Measurements from ENCODE around the gene MYT1. TPM values are rescaled to one million over a fixed set of nuclear protein-coding genes. Genes with fewer than 3 reads are reported as not detected.

MYT1 gene
- total RNA-seq, 1 donor from 2014 or later: 2.9 TPM

DNA sequence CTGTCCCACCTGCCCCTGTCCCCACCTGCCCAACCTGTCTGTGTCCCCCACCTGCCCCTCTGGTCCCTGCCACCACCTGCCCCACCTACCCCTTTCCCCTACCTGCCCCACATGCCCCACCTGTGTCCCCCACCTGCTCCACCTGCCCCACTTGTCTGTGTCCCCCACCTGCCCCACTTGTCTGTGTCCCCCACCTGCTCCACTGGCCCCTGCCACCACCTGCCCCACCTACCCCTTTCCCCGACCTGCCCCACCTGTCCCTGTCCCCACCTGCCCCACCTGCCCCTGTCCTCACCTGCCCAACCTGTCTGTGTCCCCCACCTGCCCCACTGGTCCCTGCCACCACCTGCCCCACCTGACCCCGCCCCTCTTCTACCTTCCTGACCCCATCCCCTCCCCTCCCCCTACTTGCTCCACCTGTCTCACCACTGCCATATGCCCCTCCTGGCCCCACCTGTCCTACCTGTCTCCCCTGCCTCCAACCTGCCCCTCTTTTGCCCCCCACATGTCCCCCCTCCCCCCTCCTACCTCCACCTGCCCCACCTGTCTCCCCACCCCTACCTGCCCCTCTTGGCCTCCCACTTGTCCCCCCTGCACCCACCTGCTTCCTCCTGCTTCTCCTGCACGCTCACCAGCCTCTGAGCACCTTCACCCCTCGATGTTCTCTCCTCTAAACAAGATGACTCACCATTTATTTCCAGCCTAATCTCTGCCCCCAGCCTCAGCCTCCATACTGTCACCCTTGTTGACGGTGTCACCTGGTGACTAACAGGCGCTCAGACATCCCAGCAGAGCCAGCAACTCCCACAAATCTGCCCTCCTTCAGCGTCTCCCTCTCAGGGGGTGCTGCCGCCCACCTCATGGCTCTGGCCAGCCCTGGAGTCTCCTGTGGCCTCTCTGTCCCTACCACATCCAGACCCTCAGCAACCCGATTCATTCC lies 5.6 kb upstream of the MYT1 start:
- peak overlapping the region; percentile 80 for H3K27ac Mint-ChIP-seq
- no peaks in the 10 kb centered on the region for H3K9me3 Mint-ChIP-seq
- peaks cover 5% of the 10 kb centered on the region for H3K4me1 Mint-ChIP-seq (ENCODE audit: unreplicated experiment)
- TF ChIP-seq, protein P1, sequence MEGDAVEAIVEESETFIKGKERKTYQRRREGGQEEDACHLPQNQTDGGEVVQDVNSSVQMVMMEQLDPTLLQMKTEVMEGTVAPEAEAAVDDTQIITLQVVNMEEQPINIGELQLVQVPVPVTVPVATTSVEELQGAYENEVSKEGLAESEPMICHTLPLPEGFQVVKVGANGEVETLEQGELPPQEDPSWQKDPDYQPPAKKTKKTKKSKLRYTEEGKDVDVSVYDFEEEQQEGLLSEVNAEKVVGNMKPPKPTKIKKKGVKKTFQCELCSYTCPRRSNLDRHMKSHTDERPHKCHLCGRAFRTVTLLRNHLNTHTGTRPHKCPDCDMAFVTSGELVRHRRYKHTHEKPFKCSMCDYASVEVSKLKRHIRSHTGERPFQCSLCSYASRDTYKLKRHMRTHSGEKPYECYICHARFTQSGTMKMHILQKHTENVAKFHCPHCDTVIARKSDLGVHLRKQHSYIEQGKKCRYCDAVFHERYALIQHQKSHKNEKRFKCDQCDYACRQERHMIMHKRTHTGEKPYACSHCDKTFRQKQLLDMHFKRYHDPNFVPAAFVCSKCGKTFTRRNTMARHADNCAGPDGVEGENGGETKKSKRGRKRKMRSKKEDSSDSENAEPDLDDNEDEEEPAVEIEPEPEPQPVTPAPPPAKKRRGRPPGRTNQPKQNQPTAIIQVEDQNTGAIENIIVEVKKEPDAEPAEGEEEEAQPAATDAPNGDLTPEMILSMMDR (conservative IDR thresholded peaks at IDR 0.05): no peak
- H3K4me3 Mint-ChIP-seq: peak overlapping the region; percentile 51
- peaks cover 46% of the 10 kb centered on the region for H3K27me3 Mint-ChIP-seq
- no peaks in the 10 kb centered on the region for H3K36me3 Mint-ChIP-seq
- no peak for DNase-seq (ENCODE audit: extremely low spot score, unreplicated experiment)

DNA sequence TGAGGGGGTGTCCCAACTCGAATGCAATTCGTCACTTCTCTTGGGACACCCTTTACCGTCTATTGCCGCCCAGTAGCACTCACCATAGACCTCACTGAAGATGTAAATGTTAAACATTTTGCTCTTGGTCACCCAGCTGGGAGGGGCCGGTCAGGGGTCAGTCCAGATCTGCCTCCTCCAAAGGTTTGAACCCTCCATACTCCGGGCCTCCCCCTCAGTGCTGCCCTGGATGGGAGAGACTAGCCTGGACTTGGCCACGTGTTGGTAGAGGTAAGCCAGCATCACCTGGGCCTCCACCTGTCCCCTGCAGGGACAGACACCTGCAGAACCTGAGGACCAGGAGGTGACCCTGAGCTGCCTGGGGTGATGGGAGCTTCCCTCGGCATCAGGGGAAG lies 5.0 kb upstream of the MYT1 start:
- H3K27me3 Mint-ChIP-seq: peaks cover 53% of the 10 kb centered on the region
- H3K27ac Mint-ChIP-seq: peak overlapping the region; percentile 80
- H3K4me1 Mint-ChIP-seq (ENCODE audit: unreplicated experiment): peaks cover 5% of the 10 kb centered on the region
- peak overlapping the region; percentile 51 for H3K4me3 Mint-ChIP-seq
- no peaks in the 10 kb centered on the region for H3K9me3 Mint-ChIP-seq
- TF ChIP-seq, protein P1 (conservative IDR thresholded peaks at IDR 0.05): no peak
- no peak for DNase-seq (ENCODE audit: extremely low spot score, unreplicated experiment)
- no peaks in the 10 kb centered on the region for H3K36me3 Mint-ChIP-seq

DNA sequence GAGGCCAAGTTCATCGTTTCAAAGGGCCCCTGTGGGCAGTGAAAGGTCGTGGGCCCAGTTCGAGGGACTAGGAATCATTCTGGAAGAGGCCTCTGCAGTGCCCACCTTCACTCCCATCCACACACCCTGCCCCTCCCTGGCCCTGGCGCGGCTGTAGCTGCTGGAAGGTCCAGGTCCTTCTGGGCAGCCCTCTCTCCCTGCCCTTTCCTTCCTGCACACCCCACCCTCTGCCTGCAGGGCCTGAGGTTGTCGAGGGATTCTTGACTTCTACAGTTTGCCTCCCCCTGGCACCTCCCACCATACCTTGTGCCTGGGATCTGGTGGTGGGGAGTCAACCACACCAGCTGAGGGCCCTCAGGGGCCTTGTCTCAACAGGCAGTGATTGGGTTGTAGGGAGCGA lies 4.5 kb upstream of the MYT1 start:
- Mint-ChIP-seq H3K9me3 (no peaks in the 10 kb centered on the region), H3K27ac (no peak overlapping the region), H3K4me3 (no peak overlapping the region), H3K4me1 (ENCODE audit: unreplicated experiment) (peaks cover 5% of the 10 kb centered on the region), H3K27me3 (peaks cover 57% of the 10 kb centered on the region), H3K36me3 (no peaks in the 10 kb centered on the region)
- no peak for DNase-seq (ENCODE audit: extremely low spot score, unreplicated experiment)
- TF ChIP-seq, protein P1 (conservative IDR thresholded peaks at IDR 0.05): no peak

DNA sequence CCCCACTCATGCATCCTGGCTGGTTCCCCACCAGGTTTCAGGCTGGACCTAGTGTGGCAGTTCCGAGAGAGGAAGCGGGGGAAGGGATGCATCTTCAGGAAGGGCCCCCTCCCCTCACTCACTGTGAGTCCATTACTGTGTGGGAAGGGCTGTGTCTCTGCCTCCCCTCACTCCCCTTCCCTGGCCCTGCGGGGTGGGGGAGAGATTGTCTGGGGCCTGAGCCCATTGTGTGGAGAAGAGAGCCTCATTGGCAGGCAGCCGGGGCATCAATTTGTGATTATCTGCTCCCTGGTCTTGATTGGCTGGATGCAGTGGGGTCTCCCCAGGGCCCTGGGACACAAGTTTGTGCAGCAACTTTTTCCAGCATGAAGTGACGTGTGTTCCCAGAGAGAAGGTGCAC lies 4.1 kb upstream of the MYT1 start:
- Mint-ChIP-seq H3K27ac (no peak overlapping the region), H3K27me3 (peaks cover 61% of the 10 kb centered on the region), H3K4me1 (ENCODE audit: unreplicated experiment) (peaks cover 5% of the 10 kb centered on the region), H3K4me3 (no peak overlapping the region), H3K9me3 (no peaks in the 10 kb centered on the region), H3K36me3 (no peaks in the 10 kb centered on the region)
- DNase-seq (ENCODE audit: extremely low spot score, unreplicated experiment): no peak
- TF ChIP-seq, protein P1 (conservative IDR thresholded peaks at IDR 0.05): no peak

DNA sequence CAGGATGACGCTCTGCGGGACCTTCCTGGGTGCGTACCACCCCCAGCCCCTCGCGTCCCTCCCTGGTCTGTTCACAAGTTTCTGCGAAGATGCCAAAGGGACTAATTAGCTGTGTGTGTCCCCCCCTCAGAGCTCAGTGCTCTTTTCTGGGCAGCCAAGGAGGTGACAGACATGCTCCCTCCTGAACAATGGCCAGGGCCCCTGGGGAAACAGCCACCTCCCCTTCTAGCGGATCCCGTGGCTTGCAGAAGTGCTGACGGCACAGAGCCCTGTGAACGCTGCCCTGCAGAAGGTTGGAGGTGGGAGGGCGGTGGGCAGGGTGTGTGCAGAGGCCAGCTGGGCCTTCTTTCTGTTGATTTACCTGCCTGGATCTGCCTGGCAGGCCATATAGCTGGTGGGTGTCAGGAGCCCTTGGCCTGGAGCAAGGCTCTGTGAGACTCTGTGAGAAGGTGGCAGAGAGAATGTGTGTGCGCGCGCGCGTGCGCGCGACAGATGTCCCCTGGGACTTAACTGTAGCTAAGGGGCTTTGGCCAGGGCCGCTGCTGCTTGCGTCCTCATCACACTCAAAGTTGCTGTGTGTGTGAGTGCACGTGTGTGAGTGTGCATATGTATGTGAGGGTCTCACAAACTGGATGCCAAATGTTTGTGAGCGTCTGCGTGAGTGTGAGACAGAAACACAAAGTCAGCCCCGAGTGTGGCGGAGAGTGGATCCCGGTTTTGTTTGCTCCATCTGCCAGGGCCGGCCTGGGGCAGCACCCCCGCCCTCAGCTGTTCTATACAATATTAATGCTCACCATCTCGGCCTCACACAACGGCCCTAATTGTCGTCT lies 3.5 kb upstream of the MYT1 start:
- Mint-ChIP-seq H3K9me3 (no peaks in the 10 kb centered on the region), H3K36me3 (no peaks in the 10 kb centered on the region), H3K27ac (peak overlapping the region; percentile 43), H3K4me1 (ENCODE audit: unreplicated experiment) (peaks cover 1% of the 10 kb centered on the region), H3K27me3 (peaks cover 63% of the 10 kb centered on the region), H3K4me3 (peak overlapping the region; percentile 56)
- DNase-seq (ENCODE audit: extremely low spot score, unreplicated experiment): no peak
- TF ChIP-seq, protein P1 (conservative IDR thresholded peaks at IDR 0.05): no peak

Data from type B pancreatic cell (in vitro differentiated cells).